Left ventricle myocardium inferior (tissue), 1 donor: ENCODE results near the gene LCK. TPM values are rescaled to one million over a fixed set of nuclear protein-coding genes. Genes with fewer than 3 reads are reported as not detected.
A peak's percentile ranks its signal among the peaks of the same experiment; 100 is the strongest.
"Not testable (repeated sequence)": the region's sequence is repeated elsewhere in the genome, so short reads cannot be mapped to it uniquely, and the experiment has no call there.

ENCODE experiments used
- DNase-seq: peaks from one replicate; pipeline ENCODE4 v3.0.0-alpha.2; 2020
- H3K27ac ChIP-seq: fragments of 200-600 bp; replicated peaks from 2 replicates; pipeline ENCODE4 v1.8.0; 2021
- H3K27me3 ChIP-seq: fragments of 200-600 bp; 2 replicates; pipeline ENCODE4 v1.8.0; 2021; ENCODE audit warnings: low read depth
- H3K36me3 ChIP-seq: fragments of 200-600 bp; 2 replicates; pipeline ENCODE4 v1.8.0; 2021
- H3K4me1 ChIP-seq: fragments of 200-600 bp; 2 replicates; pipeline ENCODE4 v1.8.0; 2021
- H3K4me3 ChIP-seq: fragments of 200-600 bp; 2 replicates; pipeline ENCODE4 v1.8.0; 2021; ENCODE audit warnings: mild to moderate bottlenecking, moderate library complexity
- H3K9me3 ChIP-seq: fragments of 200-600 bp; replicated peaks from 2 replicates; pipeline ENCODE4 v1.8.0; 2021
- intact Hi-C: fragments of 100-400 bp; cut with micrococcal nuclease; formaldehyde crosslinking; loops from one replicate; pipeline ENCODE4 v1.11.0; 2022
- total RNA-seq: library from RNA; stranded (reverse); fragmentation: NEBNext Ultra II Directional; extraction: Animal tissue kit (Norgen Biotek cat#: 25700); gene quantifications from one replicate; pipeline ENCODE4 v1.2.1, GENCODE V29; 2021
- TF ChIP-seq, protein P1 (sequence below): fragments of 200-600 bp; IDR thresholded peaks from 2 replicates; pipeline ENCODE4 v1.8.0; 2021; ENCODE audit warnings: antibody characterized with exemption, mild to moderate bottlenecking, borderline replicate concordance
- donor health status: DM: no; HTN: yes; CAD: no; lungs with severe emphysema.

LCK gene
- total RNA-seq, 1 donor from 2014 or later = 0.63 TPM

GRCh38 chr1:32249831-32250525 is 1.1 kb upstream of the LCK start:
- intact Hi-C loops = no loop called here
- Histone ChIP-seq H3K4me3 (no peak overlapping the region), H3K27ac (peak overlapping the region; percentile 88), H3K4me1 (peaks cover 78% of the 10 kb centered on the region), H3K27me3 (no peaks in the 10 kb centered on the region), H3K36me3 (no peaks in the 10 kb centered on the region), H3K9me3 (no peaks in the 10 kb centered on the region)
- TF ChIP-seq, protein P1, sequence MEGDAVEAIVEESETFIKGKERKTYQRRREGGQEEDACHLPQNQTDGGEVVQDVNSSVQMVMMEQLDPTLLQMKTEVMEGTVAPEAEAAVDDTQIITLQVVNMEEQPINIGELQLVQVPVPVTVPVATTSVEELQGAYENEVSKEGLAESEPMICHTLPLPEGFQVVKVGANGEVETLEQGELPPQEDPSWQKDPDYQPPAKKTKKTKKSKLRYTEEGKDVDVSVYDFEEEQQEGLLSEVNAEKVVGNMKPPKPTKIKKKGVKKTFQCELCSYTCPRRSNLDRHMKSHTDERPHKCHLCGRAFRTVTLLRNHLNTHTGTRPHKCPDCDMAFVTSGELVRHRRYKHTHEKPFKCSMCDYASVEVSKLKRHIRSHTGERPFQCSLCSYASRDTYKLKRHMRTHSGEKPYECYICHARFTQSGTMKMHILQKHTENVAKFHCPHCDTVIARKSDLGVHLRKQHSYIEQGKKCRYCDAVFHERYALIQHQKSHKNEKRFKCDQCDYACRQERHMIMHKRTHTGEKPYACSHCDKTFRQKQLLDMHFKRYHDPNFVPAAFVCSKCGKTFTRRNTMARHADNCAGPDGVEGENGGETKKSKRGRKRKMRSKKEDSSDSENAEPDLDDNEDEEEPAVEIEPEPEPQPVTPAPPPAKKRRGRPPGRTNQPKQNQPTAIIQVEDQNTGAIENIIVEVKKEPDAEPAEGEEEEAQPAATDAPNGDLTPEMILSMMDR = no peak
- DNase-seq = peak; percentile 31

DNA sequence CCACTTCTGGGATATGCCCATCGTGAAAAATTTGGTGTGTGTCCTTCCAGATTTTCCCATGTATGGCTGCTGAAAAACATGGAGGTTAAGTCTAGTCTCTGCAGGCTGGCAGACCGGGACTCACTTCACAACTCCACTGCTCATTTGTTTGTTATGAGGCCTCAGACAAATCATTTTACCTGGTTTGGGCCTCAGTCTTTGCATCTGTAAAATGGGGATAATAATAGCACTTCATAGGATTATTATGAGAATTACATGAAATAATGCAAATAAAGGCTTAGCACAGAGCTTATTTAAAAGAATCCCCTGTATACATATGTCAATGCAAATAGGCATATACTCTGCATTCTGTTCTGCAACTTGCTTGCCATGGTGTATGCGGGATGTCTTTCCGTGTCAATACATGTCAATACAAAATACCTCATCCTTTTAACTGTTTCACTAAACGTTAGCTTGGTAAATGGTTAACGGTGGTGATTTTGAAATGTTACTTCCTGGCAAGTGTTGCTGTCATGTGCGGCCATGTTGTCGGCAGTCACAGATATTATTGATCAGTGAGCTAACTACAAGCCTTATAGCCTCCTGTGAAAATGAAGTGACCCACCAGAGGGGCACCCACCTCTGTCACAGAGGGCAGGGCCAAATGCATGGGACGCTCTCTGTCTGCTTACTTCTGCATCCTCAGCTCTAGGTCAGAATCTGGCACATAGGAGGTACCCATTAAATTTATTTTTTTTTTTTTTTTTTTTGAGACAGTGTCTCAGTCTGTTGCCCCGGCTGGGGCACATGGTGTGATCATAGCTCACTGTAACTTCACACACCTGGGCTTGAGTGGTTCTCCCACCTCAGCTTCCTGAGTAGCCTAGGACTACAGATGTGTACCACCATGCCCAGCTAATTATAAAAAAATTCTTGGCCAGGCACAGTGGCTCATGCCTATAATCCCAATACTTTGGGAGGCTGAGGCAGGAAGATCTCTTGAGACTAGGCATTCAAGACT is 4.3 kb downstream of the LCK start:
- DNase-seq = no peak
- H3K27ac ChIP-seq = no peak overlapping the region
- H3K36me3 ChIP-seq = no peaks in the 10 kb centered on the region
- no peaks in the 10 kb centered on the region for H3K27me3 ChIP-seq
- intact Hi-C loops = no loop called here
- H3K9me3 ChIP-seq = no peaks in the 10 kb centered on the region
- TF ChIP-seq, protein P1 = no peak
- peaks cover 28% of the 10 kb centered on the region for H3K4me1 ChIP-seq
- no peak overlapping the region for H3K4me3 ChIP-seq

DNA sequence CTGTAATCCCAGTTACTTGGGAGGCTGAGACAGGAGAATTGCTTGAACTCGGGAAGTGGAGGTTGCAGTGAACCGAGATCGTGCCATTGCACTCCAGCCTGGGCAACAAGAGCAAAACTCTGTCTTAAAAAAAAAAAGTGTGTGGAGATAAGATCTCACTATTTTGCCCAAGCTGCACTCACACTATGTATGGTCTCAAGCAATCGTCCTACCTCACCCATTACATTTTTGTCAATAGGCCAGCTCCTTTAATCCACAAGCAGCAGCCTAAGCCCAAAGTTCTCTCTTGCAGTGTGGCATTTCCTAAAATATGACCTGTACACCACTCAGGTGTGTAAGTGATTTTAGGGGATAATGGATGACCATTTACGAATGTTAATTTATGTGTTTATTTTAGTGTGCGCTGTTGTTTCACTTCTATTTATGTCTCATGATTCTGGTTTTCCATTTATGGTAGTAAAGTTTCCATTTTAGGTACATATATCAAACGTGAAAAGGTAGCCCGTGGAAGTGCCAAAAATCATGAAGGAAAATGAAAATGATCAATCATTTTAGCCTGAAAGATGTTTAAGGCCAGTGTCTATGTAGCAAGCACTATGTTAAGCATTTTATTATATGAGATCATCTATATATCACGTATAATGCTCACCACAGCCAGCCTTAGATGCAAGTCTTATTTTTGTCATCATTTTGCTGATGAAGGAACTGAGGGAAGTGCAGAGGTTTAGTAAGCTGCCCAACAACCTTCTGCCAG is 5.6 kb downstream of the LCK start:
- Histone ChIP-seq H3K4me1 (peaks cover 15% of the 10 kb centered on the region), H3K4me3 (no peak overlapping the region), H3K27me3 (no peaks in the 10 kb centered on the region), H3K36me3 (no peaks in the 10 kb centered on the region), H3K9me3 (no peaks in the 10 kb centered on the region), H3K27ac (no peak overlapping the region)
- TF ChIP-seq, protein P1 = no peak
- no peak for DNase-seq
- intact Hi-C loops = no loop called here

DNA sequence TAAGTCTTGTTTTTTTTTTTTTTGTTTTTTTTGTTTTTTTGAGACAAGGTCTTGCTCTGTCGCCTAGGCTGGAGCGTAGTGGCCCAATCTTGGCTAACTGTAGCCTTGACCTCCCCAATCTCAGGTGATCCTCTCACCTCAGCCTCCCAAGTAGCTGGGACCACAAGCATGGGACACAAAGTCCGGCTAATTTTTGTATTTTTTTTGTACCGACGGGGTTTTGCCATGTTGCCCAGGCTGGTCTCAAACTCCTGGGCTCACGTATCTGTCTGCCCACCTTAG is 6.1 kb downstream of the LCK start:
- Histone ChIP-seq H3K36me3 (no peaks in the 10 kb centered on the region), H3K4me1 (peaks cover 10% of the 10 kb centered on the region), H3K4me3 (no peak overlapping the region), H3K27me3 (no peaks in the 10 kb centered on the region), H3K9me3 (no peaks in the 10 kb centered on the region), H3K27ac (no peak overlapping the region)
- TF ChIP-seq, protein P1 = no peak
- no peak for DNase-seq
- intact Hi-C loops = no loop called here

- intact Hi-C loops, H3K27me3 ChIP-seq, H3K27ac ChIP-seq, H3K4me3 ChIP-seq, H3K4me1 ChIP-seq, H3K9me3 ChIP-seq, H3K36me3 ChIP-seq, DNase-seq: not testable (repeated sequence)
Measured at GRCh38 chr1:32263236-32263593, 12.2 kb downstream of the LCK start.
